Breast epithelium (tissue), 3 donors: ENCODE measurements around the gene ADAMTS18.

Experiments used
- CTCF ChIP-seq, 3 donors: fragments of 450-650 bp; IDR thresholded peaks; one replicate each; pipeline ENCODE4 v1.5.1; 2016 to 2017; ENCODE audit warnings: antibody characterized with exemption in 3 of 3, mild to moderate bottlenecking in 3 of 3, moderate library complexity in 3 of 3
- POLR2A ChIP-seq: fragments of 450-650 bp; IDR thresholded peaks from one replicate; pipeline ENCODE4 v1.6.1; 2016; ENCODE audit warnings: antibody characterized with exemption, mild to moderate bottlenecking, moderate library complexity
- POLR2AphosphoS5 ChIP-seq, 3 donors: sonication (generic); formaldehyde crosslinking; IDR thresholded peaks; one replicate each; pipeline ENCODE4 v1.6.1; 2017; ENCODE audit warnings: antibody characterized with exemption in 3 of 3

- TF ChIP-seq POLR2AphosphoS5 (IDR thresholded peaks at IDR 0.05) = no peak
- no peak for TF ChIP-seq CTCF (IDR thresholded peaks at IDR 0.05)
- no peak for TF ChIP-seq POLR2A
Measured at GRCh38 chr16:77468831-77469230, 34.0 kb upstream of the ADAMTS18 start.
